Measurements from ENCODE around the gene ACAN. TPM values are rescaled to one million over a fixed set of nuclear protein-coding genes. Genes with fewer than 3 reads are reported as not detected.

Gene ACAN
- total RNA-seq, 2 donors from 2014 or later = 0.14 to 4.7 TPM

- Histone ChIP-seq H3K27me3 (replicated peaks; ENCODE audit: insufficient read depth) (no peaks in the 10 kb centered on the region), H3K9me3 (no peaks in the 10 kb centered on the region), H3K36me3 (no peaks in the 10 kb centered on the region), H3K27ac (no peak overlapping the region), H3K4me3 (no peak overlapping the region), H3K4me1 (replicated peaks) (no peaks in the 10 kb centered on the region)
- no peak for DNase-seq (ENCODE audit: low spot score)
- intact Hi-C loops (cut with DNase I) = no loop called here
- WGBS = 76% methylated on average over 5 of the region's 5 CpGs
- TF ChIP-seq CTCF (IDR thresholded peaks at IDR 0.05) (no peak), POLR2AphosphoS5 (IDR thresholded peaks at IDR 0.05) (no peak), POLR2A (IDR thresholded peaks at IDR 0.05) (no peak)
Measured at GRCh38 chr15:88900982-88901418, 97.8 kb downstream of the ACAN start.

GRCh38 chr15:88901508-88902220, 98.4 kb downstream of the ACAN start:
- Histone ChIP-seq H3K9me3 (no peaks in the 10 kb centered on the region), H3K4me3 (no peak overlapping the region), H3K36me3 (no peaks in the 10 kb centered on the region), H3K27me3 (replicated peaks; ENCODE audit: insufficient read depth) (no peaks in the 10 kb centered on the region), H3K27ac (no peak overlapping the region), H3K4me1 (replicated peaks) (no peaks in the 10 kb centered on the region)
- DNase-seq (ENCODE audit: low spot score) = no peak
- 87% methylated on average over 15 of the region's 15 CpGs for WGBS
- intact Hi-C loops (cut with DNase I) = no loop called here
- TF ChIP-seq POLR2AphosphoS5 (IDR thresholded peaks at IDR 0.05) = no peak
- no peak for TF ChIP-seq POLR2A (IDR thresholded peaks at IDR 0.05)
- no peak for TF ChIP-seq CTCF (IDR thresholded peaks at IDR 0.05)

- H3K36me3 ChIP-seq = no peaks in the 10 kb centered on the region
- no peak overlapping the region for H3K27ac ChIP-seq
- WGBS = 64% methylated on average over 6 of the region's 6 CpGs
- no peaks in the 10 kb centered on the region for H3K4me1 ChIP-seq (replicated peaks)
- DNase-seq (ENCODE audit: low spot score) = no peak
- no peaks in the 10 kb centered on the region for H3K9me3 ChIP-seq
- no peak for TF ChIP-seq POLR2A (IDR thresholded peaks at IDR 0.05)
- TF ChIP-seq POLR2AphosphoS5 (IDR thresholded peaks at IDR 0.05) = no peak
- no peak for TF ChIP-seq CTCF (IDR thresholded peaks at IDR 0.05)
- no peaks in the 10 kb centered on the region for H3K27me3 ChIP-seq (replicated peaks; ENCODE audit: insufficient read depth)
- intact Hi-C loops (cut with DNase I) = no loop called here
- H3K4me3 ChIP-seq = no peak overlapping the region
Measured at GRCh38 chr15:88902221-88902835, 99.1 kb downstream of the ACAN start.

- TF ChIP-seq POLR2A (IDR thresholded peaks at IDR 0.05) (no peak), POLR2AphosphoS5 (IDR thresholded peaks at IDR 0.05) (no peak), CTCF (IDR thresholded peaks at IDR 0.05) (no peak)
- no peak for DNase-seq (ENCODE audit: low spot score)
- Histone ChIP-seq H3K4me3 (no peak overlapping the region), H3K27me3 (replicated peaks; ENCODE audit: insufficient read depth) (no peaks in the 10 kb centered on the region), H3K27ac (no peak overlapping the region), H3K4me1 (replicated peaks) (no peaks in the 10 kb centered on the region), H3K36me3 (no peaks in the 10 kb centered on the region), H3K9me3 (no peaks in the 10 kb centered on the region)
- 83% methylated on average over 2 of the region's 2 CpGs for WGBS
- intact Hi-C loops (cut with DNase I) = no loop called here
Measured at GRCh38 chr15:88902846-88903245, 99.6 kb downstream of the ACAN start.

GRCh38 chr15:88904257-88904623, 101.0 kb downstream of the ACAN start:
- intact Hi-C loops (cut with DNase I) = loop anchor here (2.0 kb wide), 1 partner anchor 273 kb away; no protein-coding TSS in a partner anchor
- WGBS = 73% methylated on average over 2 of the region's 2 CpGs

More at GRCh38 chr15:88904257-88904623, 101.0 kb downstream of the ACAN start:
- Histone ChIP-seq H3K27me3 (replicated peaks; ENCODE audit: insufficient read depth) (no peaks in the 10 kb centered on the region), H3K4me1 (replicated peaks) (no peaks in the 10 kb centered on the region), H3K4me3 (no peak overlapping the region), H3K27ac (no peak overlapping the region), H3K36me3 (no peaks in the 10 kb centered on the region), H3K9me3 (no peaks in the 10 kb centered on the region)
- no peak for DNase-seq (ENCODE audit: low spot score)
- no peak for TF ChIP-seq POLR2A (IDR thresholded peaks at IDR 0.05)
- TF ChIP-seq POLR2AphosphoS5 (IDR thresholded peaks at IDR 0.05) = no peak
- no peak for TF ChIP-seq CTCF (IDR thresholded peaks at IDR 0.05)
